Neural cell (in vitro differentiated cells): ENCODE results near the gene RELN. TPM values are rescaled to one million over a fixed set of nuclear protein-coding genes. Genes with fewer than 3 reads are reported as not detected.

Experiments
- H2AFZ ChIP-seq: fragments of 200-600, 300-800 bp; sonication (generic), shearing (Covaris generic); 2 replicates; pipeline ENCODE4 v1.6.0; 2014; ENCODE audit warnings: low read depth, mild to moderate bottlenecking, antibody characterized with exemption, low read length, moderate library complexity
- H3F3A ChIP-seq: fragments of 200-600 bp; shearing (Covaris generic); 2 replicates; pipeline ENCODE4 v1.6.1; 2016; ENCODE audit warnings: mild to moderate bottlenecking, moderate library complexity, mixed read lengths, antibody characterized with exemption, low read length; ENCODE audit not compliant: insufficient read depth, poor library complexity, severe bottlenecking
- H3K27ac ChIP-seq: fragments of 200-600, 300-800 bp; sonication (generic), shearing (Covaris generic); 2 replicates; pipeline ENCODE4 v1.5.1; 2014; ENCODE audit warnings: mild to moderate bottlenecking, low read length, moderate library complexity
- H3K27me3 ChIP-seq: fragments of 300-800, 200-600 bp; sonication (generic), shearing (Covaris generic); 2 replicates; pipeline ENCODE4 v1.6.0; 2014; ENCODE audit warnings: mild to moderate bottlenecking, low read depth, low read length, moderate library complexity; ENCODE audit not compliant: insufficient read depth
- H3K36me3 ChIP-seq: fragments of 300-800, 200-600 bp; sonication (generic), shearing (Covaris generic); 2 replicates; pipeline ENCODE4 v1.5.1; 2014; ENCODE audit warnings: mild to moderate bottlenecking, antibody characterized with exemption, low read length, moderate library complexity; ENCODE audit not compliant: insufficient read depth
- H3K4me2 ChIP-seq: fragments of 300-800, 200-600 bp; sonication (generic), shearing (Covaris generic); 2 replicates; pipeline ENCODE4 v1.6.0; 2014; ENCODE audit warnings: mild to moderate bottlenecking, low read length
- H3K4me3 ChIP-seq: fragments of 300-800, 200-600 bp; sonication (generic), shearing (Covaris generic); 2 replicates; pipeline ENCODE4 v1.5.1; 2014; ENCODE audit warnings: mild to moderate bottlenecking, low read length, moderate library complexity
- H3K79me2 ChIP-seq: fragments of 200-600 bp; shearing (Covaris generic); replicated peaks from 2 replicates; pipeline ENCODE4 v1.6.0; 2014; ENCODE audit warnings: mild to moderate bottlenecking, low read length, moderate library complexity; ENCODE audit not compliant: insufficient read depth
- H3K9ac ChIP-seq: fragments of 300-800, 200-600 bp; sonication (generic), shearing (Covaris generic); 2 replicates; pipeline ENCODE4 v1.6.1; 2016; ENCODE audit warnings: mild to moderate bottlenecking, low read length, mixed read lengths
- H3K9me2 ChIP-seq: fragments of 200-600 bp; shearing (Covaris generic); 2 replicates; pipeline ENCODE4 v1.6.1; 2016; ENCODE audit warnings: mild to moderate bottlenecking, low read length, mixed read lengths; ENCODE audit not compliant: insufficient read depth
- H3K9me3 ChIP-seq: fragments of 200-600, 300-800 bp; sonication (generic), shearing (Covaris generic); 2 replicates; pipeline ENCODE4 v1.6.1; 2016; ENCODE audit warnings: mild to moderate bottlenecking, mixed run types, low read length, moderate library complexity, mixed read lengths
- H4K20me1 ChIP-seq: fragments of 200-600 bp; shearing (Covaris generic); 2 replicates; pipeline ENCODE4 v1.6.1; 2016; ENCODE audit warnings: mild to moderate bottlenecking, mixed run types; ENCODE audit not compliant: insufficient read depth
- EP300 ChIP-seq: fragments of 450-650 bp; conservative IDR thresholded peaks from 2 replicates; pipeline ENCODE4 v1.6.1; 2014; ENCODE audit warnings: antibody characterized with exemption, mild to moderate bottlenecking, moderate library complexity; ENCODE audit not compliant: poor library complexity, severe bottlenecking
- EZH2 ChIP-seq: fragments of 200-600, 300-800 bp; shearing (Covaris generic), sonication (generic); IDR thresholded peaks from 2 replicates; pipeline ENCODE4 v1.6.1; 2014; ENCODE audit warnings: antibody characterized with exemption, low read length, borderline replicate concordance, mild to moderate bottlenecking; ENCODE audit not compliant: insufficient read depth, poor library complexity, severe bottlenecking
- MXI1 ChIP-seq: fragments of 450-650 bp; conservative IDR thresholded peaks from 2 replicates; pipeline ENCODE4 v1.6.1; 2014; ENCODE audit warnings: antibody characterized with exemption, mild to moderate bottlenecking; ENCODE audit not compliant: poor library complexity, severe bottlenecking
- POLR2AphosphoS5 ChIP-seq: IDR thresholded peaks from 2 replicates; pipeline ENCODE4 v1.6.1; 2012
- RAD21 ChIP-seq: fragments of 450-650 bp; conservative IDR thresholded peaks from 2 replicates; pipeline ENCODE4 v1.6.1; 2014; ENCODE audit warnings: antibody characterized with exemption, mild to moderate bottlenecking, moderate library complexity
- REST ChIP-seq: IDR thresholded peaks from 2 replicates; pipeline ENCODE4 v1.6.1; 2012; ENCODE audit warnings: borderline replicate concordance
- SMC3 ChIP-seq: fragments of 450-650 bp; conservative IDR thresholded peaks from 2 replicates; pipeline ENCODE4 v1.6.1; 2014; ENCODE audit warnings: antibody characterized with exemption, mild to moderate bottlenecking, moderate library complexity; ENCODE audit not compliant: poor library complexity
- TAF1 ChIP-seq: IDR thresholded peaks from 2 replicates; pipeline ENCODE4 v1.6.1; 2012; ENCODE audit warnings: low read depth
- polyA plus RNA-seq: library from polyadenylated mRNA; depleted of rRNA; stranded (reverse); fragments of >200 nt; gene quantifications from 2 replicates; pipeline ENCODE4 v1.2.3, GENCODE V29; 2014
- TF ChIP-seq, protein P1 (sequence below): fragments of 450-650 bp; IDR thresholded peaks from 2 replicates; pipeline ENCODE4 v1.5.1; 2014; ENCODE audit warnings: antibody characterized with exemption, mild to moderate bottlenecking, moderate library complexity; ENCODE audit not compliant: poor library complexity, severe bottlenecking

The RELN gene
- polyA plus RNA-seq, 1 donor from 2014 or later: 178 TPM

- Histone ChIP-seq H3K9me2 (no peaks in the 10 kb centered on the region), H3K36me3 (no peaks in the 10 kb centered on the region), H3K9me3 (no peaks in the 10 kb centered on the region), H3K9ac (no peak overlapping the region), H2AFZ (no peak overlapping the region), H3K4me2 (no peak overlapping the region), H3K79me2 (no peaks in the 10 kb centered on the region), H3K27ac (no peak overlapping the region), H4K20me1 (no peaks in the 10 kb centered on the region), H3F3A (no peaks in the 10 kb centered on the region), H3K27me3 (no peaks in the 10 kb centered on the region), H3K4me3 (no peak overlapping the region)
- no peak for TF ChIP-seq SMC3
- TF ChIP-seq RAD21: no peak
- TF ChIP-seq MXI1: no peak
- TF ChIP-seq, protein P1, sequence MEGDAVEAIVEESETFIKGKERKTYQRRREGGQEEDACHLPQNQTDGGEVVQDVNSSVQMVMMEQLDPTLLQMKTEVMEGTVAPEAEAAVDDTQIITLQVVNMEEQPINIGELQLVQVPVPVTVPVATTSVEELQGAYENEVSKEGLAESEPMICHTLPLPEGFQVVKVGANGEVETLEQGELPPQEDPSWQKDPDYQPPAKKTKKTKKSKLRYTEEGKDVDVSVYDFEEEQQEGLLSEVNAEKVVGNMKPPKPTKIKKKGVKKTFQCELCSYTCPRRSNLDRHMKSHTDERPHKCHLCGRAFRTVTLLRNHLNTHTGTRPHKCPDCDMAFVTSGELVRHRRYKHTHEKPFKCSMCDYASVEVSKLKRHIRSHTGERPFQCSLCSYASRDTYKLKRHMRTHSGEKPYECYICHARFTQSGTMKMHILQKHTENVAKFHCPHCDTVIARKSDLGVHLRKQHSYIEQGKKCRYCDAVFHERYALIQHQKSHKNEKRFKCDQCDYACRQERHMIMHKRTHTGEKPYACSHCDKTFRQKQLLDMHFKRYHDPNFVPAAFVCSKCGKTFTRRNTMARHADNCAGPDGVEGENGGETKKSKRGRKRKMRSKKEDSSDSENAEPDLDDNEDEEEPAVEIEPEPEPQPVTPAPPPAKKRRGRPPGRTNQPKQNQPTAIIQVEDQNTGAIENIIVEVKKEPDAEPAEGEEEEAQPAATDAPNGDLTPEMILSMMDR: no peak
- TF ChIP-seq TAF1: no peak
- TF ChIP-seq REST: no peak
- TF ChIP-seq POLR2AphosphoS5: no peak
- no peak for TF ChIP-seq EZH2
- no peak for TF ChIP-seq EP300
Measured at GRCh38 chr7:103851357-103851756, 138.1 kb downstream of the RELN start.

DNA sequence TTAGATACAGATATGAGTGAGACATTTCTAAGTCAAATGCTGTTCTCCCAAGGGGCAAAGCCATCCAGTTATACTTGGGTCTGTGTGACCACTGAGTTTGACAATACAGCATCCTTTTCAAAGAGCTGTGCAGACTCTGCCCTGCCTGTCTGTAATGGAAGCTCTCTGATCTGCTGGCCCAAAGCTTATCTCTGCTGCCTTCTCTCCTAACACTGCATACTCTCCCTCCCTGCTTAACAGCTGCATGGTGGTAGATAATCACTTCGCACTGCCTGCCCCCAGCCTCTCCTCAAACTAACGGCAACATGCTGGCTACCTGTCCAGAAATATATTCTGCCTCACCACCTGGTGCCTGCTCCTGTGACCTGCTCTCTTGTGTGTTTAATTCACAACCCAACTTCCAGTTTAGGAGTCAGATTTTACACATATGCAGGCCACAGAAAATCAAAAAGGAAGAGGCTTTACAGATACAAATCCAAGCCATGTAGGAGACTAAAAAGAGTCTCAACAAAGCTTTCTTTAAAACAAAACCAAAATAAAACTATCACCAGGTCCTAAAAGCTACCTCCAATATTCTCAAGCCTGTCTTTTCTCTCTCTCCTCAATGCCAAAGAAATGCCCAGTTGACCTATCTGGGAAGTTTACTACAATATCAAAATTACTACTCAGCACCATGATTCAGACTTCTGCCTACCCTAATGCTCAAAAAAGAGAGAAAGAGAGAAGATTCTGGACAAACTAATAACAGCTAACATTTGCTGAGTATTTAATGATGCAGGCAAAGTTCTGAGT is 145.6 kb downstream of the RELN start:
- H4K20me1 ChIP-seq: no peaks in the 10 kb centered on the region
- no peaks in the 10 kb centered on the region for H3F3A ChIP-seq
- H3K4me2 ChIP-seq: no peak overlapping the region
- H3K27me3 ChIP-seq: no peaks in the 10 kb centered on the region
- TF ChIP-seq RAD21 (no peak), MXI1 (no peak), POLR2AphosphoS5 (no peak), SMC3 (no peak), EP300 (no peak), EZH2 (no peak), TAF1 (no peak), REST (no peak)
- TF ChIP-seq, protein P1: no peak
- H3K9me3 ChIP-seq: no peaks in the 10 kb centered on the region
- no peak overlapping the region for H3K9ac ChIP-seq
- no peak overlapping the region for H3K4me3 ChIP-seq
- no peak overlapping the region for H3K27ac ChIP-seq
- H3K9me2 ChIP-seq: no peaks in the 10 kb centered on the region
- no peak overlapping the region for H2AFZ ChIP-seq
- no peaks in the 10 kb centered on the region for H3K79me2 ChIP-seq
- H3K36me3 ChIP-seq: no peaks in the 10 kb centered on the region
